Stimulated activated naive CD8-positive, alpha-beta T cell treated with anti-CD3 and anti-CD28 coated beads, Interleukin-15, Interleukin-2, amounts not matched to agents 100 ng/mL and 50 ng/mL, for 24 hours (primary cell): ENCODE data around the gene ATXN1.

Experiments used
- H3K27ac Mint-ChIP-seq: one replicate; pipeline ENCODE4 v1.8.0; 2021; ENCODE audit warnings: mild to moderate bottlenecking, mixed read lengths
- H3K27me3 Mint-ChIP-seq: one replicate; pipeline ENCODE4 v1.8.0; 2021; ENCODE audit warnings: mixed read lengths
- H3K36me3 Mint-ChIP-seq: one replicate; pipeline ENCODE4 v1.8.0; 2021; ENCODE audit warnings: low read depth, mixed read lengths
- H3K4me1 Mint-ChIP-seq: one replicate; pipeline ENCODE4 v1.8.0; 2021; ENCODE audit warnings: low read depth, mixed read lengths
- H3K4me3 Mint-ChIP-seq: one replicate; pipeline ENCODE4 v1.8.0; 2021; ENCODE audit warnings: mild to moderate bottlenecking, mixed read lengths
- H3K9me3 Mint-ChIP-seq: one replicate; pipeline ENCODE4 v1.8.0; 2021; ENCODE audit warnings: mixed read lengths

Gene ATXN1

DNA sequence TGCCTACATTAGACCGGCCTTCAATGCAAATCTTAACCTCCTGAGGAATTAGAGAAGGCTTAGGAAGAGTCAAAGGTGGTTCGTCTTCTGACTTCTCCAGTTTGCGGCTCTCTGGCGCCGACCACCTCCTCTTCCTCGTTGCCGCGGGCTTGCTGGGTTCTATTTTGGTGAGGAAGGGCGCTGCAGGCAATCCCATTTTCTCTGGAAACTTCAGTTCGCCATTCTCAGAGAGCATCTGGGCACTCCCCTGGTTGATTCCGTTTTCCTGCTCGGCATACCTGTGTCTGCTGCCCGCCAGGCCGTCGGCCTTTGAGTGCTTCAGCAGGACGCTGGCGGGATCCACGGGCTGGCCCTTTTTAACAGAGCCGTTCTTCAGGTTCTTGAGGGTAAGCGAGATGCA, 454.9 kb downstream of the ATXN1 start:
- Mint-ChIP-seq H3K27ac (no peak overlapping the region), H3K4me3 (no peak overlapping the region)

DNA sequence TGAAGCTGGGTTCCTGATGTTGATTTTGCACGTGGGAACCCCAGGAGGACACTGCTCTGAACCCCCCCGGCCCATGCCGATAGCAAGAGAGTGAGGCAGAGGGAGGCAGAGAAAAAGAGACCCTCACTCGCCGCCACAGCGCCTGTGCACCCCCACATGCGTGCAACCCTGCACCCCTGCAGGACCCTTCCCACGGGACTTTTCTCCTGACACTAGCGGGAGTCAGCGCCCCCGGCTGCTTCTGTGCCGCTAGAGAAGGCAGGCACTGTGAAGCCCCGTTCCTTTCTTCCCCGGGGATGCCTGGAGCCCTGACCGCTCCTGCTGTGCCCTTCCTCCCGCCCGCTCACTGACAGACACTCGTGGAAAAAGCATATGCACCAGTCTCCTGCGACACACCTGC, 455.5 kb downstream of the ATXN1 start:
- Mint-ChIP-seq H3K9me3 (no peaks in the 10 kb centered on the region), H3K27ac (no peak overlapping the region), H3K36me3 (peaks cover 18% of the 10 kb centered on the region), H3K27me3 (no peaks in the 10 kb centered on the region), H3K4me1 (peaks cover 16% of the 10 kb centered on the region), H3K4me3 (no peak overlapping the region)

More for the DNA sequence above, 454.9 kb downstream of the ATXN1 start:
- H3K9me3 Mint-ChIP-seq, result no peaks in the 10 kb centered on the region
- H3K27me3 Mint-ChIP-seq, result no peaks in the 10 kb centered on the region
- H3K4me1 Mint-ChIP-seq, result peaks cover 16% of the 10 kb centered on the region
- H3K36me3 Mint-ChIP-seq, result peaks cover 18% of the 10 kb centered on the region

GRCh38 chr6:16305246-16305725, 456.0 kb downstream of the ATXN1 start:
- peaks cover 18% of the 10 kb centered on the region for H3K36me3 Mint-ChIP-seq
- no peaks in the 10 kb centered on the region for H3K9me3 Mint-ChIP-seq
- no peak overlapping the region for H3K27ac Mint-ChIP-seq
- H3K4me1 Mint-ChIP-seq, result peaks cover 16% of the 10 kb centered on the region
- H3K27me3 Mint-ChIP-seq, result no peaks in the 10 kb centered on the region
- no peak overlapping the region for H3K4me3 Mint-ChIP-seq

DNA sequence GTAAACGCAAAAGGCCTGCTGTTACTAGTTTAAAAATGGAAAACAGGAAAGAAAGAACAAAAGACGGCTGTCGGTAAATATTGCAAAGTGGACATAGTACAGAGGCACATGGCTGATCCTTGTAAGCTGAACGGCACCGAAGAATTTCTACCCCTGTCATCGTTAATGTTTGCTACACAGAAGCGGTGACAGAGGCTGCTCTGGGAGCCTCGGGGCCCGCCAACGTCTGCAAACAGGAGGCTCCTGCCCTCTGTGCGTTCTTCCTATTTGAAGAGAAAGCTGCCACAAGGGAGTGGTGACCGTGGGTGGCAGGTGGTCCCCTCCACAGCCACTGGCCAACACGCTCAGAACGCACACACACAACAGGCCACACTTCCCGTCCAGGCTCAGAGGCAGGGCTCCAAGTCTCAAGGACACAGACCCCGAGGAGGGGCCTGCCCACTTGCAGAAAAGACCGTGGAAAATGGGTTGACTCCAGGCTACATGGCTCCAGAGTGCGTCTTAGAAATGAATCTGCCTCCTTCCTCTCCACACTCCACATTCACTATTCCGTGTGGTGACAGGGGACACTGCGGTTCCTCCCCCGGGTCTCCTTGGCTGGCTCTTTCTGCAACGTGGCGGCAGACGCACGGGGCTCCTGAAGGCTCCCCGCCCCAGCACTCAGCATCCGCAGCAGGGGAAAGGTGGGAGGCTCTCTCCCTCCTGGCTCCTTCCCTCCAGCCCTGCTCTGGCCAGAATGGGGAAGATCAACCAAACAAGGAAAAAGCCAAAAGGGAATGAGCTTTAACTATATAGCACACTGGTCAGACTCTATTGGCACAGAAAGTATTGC, 458.3 kb downstream of the ATXN1 start:
- H3K27ac Mint-ChIP-seq, result no peak overlapping the region
- H3K9me3 Mint-ChIP-seq, result no peaks in the 10 kb centered on the region
- peaks cover 16% of the 10 kb centered on the region for H3K4me1 Mint-ChIP-seq
- H3K27me3 Mint-ChIP-seq, result no peaks in the 10 kb centered on the region
- H3K36me3 Mint-ChIP-seq, result peaks cover 14% of the 10 kb centered on the region
- H3K4me3 Mint-ChIP-seq, result no peak overlapping the region

DNA sequence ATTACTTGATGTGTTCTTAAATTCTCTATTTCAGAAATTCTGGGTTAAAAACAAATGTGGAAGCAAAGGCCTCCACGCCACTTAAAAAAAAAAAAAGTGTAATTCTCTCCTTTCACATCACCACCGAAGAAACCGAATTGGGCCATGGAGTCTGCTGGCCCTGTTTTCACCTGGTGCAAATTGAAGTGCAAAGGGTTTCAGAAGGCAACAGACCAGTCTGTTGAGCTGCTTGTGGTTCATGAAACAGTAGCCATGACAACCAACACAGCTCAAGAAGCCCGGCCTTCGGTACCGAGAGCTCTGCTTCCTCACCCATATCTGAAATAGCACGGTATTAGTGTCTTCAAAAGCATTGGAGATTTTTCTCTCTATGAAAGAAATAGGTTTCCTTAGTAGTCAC, 459.7 kb downstream of the ATXN1 start:
- no peaks in the 10 kb centered on the region for H3K9me3 Mint-ChIP-seq
- peaks cover 10% of the 10 kb centered on the region for H3K4me1 Mint-ChIP-seq
- H3K27ac Mint-ChIP-seq, result no peak overlapping the region
- no peak overlapping the region for H3K4me3 Mint-ChIP-seq
- H3K36me3 Mint-ChIP-seq, result peaks cover 14% of the 10 kb centered on the region
- H3K27me3 Mint-ChIP-seq, result no peaks in the 10 kb centered on the region

DNA sequence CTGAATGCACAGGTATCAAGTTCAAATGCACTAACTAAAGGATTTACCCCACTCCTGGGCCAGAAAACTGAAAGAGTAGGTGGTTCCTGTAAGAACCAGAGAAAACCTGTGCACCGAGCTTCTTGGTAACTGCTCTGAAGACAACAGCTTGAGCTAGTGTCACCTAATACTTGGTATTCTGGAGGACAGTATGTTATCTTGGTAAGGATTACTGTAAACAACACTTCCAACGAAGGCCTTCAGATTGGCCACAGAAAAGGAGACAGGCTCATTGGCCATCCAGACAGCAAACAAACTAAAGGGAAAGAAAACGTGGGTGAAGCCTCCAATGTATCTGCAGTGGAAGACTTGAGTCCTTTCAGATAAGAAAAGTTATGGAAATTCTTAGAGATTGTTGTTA, 461.4 kb downstream of the ATXN1 start:
- Mint-ChIP-seq H3K4me1 (no peaks in the 10 kb centered on the region), H3K27ac (no peak overlapping the region)

GRCh38 chr6:16296061-16296670, 465.1 kb downstream of the ATXN1 start:
- Mint-ChIP-seq H3K27ac (no peak overlapping the region), H3K4me1 (no peaks in the 10 kb centered on the region), H3K36me3 (no peaks in the 10 kb centered on the region), H3K4me3 (no peak overlapping the region), H3K9me3 (no peaks in the 10 kb centered on the region), H3K27me3 (no peaks in the 10 kb centered on the region)

More for the DNA sequence above, 461.4 kb downstream of the ATXN1 start:
- H3K36me3 Mint-ChIP-seq, result peaks cover 14% of the 10 kb centered on the region
- no peak overlapping the region for H3K4me3 Mint-ChIP-seq
- H3K9me3 Mint-ChIP-seq, result no peaks in the 10 kb centered on the region
- no peaks in the 10 kb centered on the region for H3K27me3 Mint-ChIP-seq

- Mint-ChIP-seq H3K4me3 (no peak overlapping the region), H3K27me3 (no peaks in the 10 kb centered on the region), H3K36me3 (no peaks in the 10 kb centered on the region), H3K4me1 (no peaks in the 10 kb centered on the region), H3K9me3 (no peaks in the 10 kb centered on the region), H3K27ac (no peak overlapping the region)
These were observed 465.8 kb downstream of the ATXN1 start for GRCh38 chr6:16295471-16295870.

DNA sequence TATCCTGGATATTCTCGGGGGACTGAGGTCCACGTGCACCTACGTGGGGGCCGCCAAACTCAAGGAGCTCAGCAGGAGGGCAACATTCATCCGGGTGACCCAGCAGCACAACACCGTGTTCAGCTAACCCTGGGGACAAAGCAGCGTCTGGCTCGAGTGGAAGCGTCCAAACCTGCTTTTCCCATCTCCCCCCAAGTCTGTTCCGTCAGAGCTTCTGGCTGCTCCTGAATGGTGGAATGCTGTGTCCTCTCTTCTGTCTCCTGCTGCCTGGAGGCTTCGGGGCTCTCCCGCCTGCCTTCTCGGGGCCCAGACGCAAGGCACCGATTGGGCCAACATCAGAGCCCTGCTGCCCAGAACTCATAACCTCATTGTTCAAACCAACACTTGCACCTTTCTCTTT, 466.2 kb downstream of the ATXN1 start:
- Mint-ChIP-seq H3K27ac (no peak overlapping the region), H3K27me3 (no peaks in the 10 kb centered on the region), H3K4me1 (no peaks in the 10 kb centered on the region), H3K9me3 (no peaks in the 10 kb centered on the region), H3K36me3 (no peaks in the 10 kb centered on the region), H3K4me3 (no peak overlapping the region)

DNA sequence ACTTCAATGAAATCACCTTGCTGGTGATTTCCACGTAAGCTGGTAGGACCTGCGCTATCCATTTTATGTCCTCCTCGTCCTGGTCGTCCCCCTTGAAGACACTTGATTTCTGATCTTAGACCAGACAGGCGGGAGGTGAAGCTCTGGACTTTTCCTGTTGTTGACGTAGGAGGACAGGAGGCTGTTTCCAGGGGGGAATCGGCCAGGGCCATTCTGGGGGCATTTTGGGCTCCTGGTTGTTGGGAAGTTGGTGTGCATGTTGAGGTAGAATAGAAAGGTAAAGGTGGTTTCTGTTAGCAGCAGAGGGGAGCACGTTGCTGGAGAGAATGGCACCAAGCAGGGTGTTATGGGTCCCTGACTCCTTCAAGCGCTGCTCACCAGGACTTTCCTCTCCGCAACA, 466.9 kb downstream of the ATXN1 start:
- Mint-ChIP-seq H3K9me3 (no peaks in the 10 kb centered on the region), H3K36me3 (no peaks in the 10 kb centered on the region), H3K27ac (no peak overlapping the region)

DNA sequence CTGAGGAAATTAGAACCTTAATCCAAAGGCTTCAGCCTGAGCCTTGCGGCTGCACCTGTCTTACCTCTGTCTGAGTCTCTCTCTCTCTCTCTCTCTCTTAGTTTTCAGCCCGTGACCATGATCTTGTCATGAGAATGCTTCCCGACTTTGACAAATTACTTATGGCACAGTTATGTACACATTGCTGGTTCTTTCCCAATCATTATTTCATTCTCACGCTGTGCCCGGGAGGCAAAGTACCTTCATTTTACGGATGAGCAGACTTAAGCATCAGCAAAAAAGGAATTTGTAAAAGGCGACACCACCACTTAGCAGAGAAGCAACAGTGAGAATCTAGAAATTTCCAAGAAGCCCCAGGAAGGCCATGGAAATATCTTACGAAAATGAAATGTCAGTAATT, 468.3 kb downstream of the ATXN1 start:
- no peaks in the 10 kb centered on the region for H3K27me3 Mint-ChIP-seq
- H3K36me3 Mint-ChIP-seq, result no peaks in the 10 kb centered on the region
- no peaks in the 10 kb centered on the region for H3K4me1 Mint-ChIP-seq

More for the DNA sequence above, 466.9 kb downstream of the ATXN1 start:
- no peaks in the 10 kb centered on the region for H3K27me3 Mint-ChIP-seq
- no peak overlapping the region for H3K4me3 Mint-ChIP-seq
- H3K4me1 Mint-ChIP-seq, result no peaks in the 10 kb centered on the region

GRCh38 chr6:16292432-16292831, 468.8 kb downstream of the ATXN1 start:
- H3K27ac Mint-ChIP-seq, result no peak overlapping the region
- no peaks in the 10 kb centered on the region for H3K4me1 Mint-ChIP-seq
- H3K9me3 Mint-ChIP-seq, result no peaks in the 10 kb centered on the region
- no peaks in the 10 kb centered on the region for H3K36me3 Mint-ChIP-seq
- H3K4me3 Mint-ChIP-seq, result no peak overlapping the region
- H3K27me3 Mint-ChIP-seq, result no peaks in the 10 kb centered on the region

More for the DNA sequence above, 468.3 kb downstream of the ATXN1 start:
- H3K4me3 Mint-ChIP-seq, result no peak overlapping the region
- no peak overlapping the region for H3K27ac Mint-ChIP-seq
- H3K9me3 Mint-ChIP-seq, result no peaks in the 10 kb centered on the region

DNA sequence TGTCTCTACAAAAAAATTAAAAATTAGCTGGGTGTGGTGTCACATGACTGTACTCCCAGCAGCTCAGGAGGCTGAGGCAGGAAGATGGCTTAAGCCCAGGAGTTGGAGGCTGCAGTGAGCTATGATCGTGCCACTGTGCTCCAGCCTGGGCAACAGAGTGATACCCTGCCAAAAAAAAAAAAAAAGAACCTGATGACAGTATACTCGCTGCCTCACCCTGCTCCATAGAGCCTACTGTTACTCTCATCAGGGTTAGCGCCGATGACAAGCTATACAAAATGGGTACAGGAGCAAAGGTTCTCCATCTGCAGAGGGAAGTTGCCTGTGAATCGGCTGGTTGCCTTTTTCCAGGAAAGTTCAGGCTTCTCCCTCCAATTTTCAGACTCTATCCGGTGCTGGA, 469.5 kb downstream of the ATXN1 start:
- Mint-ChIP-seq H3K36me3 (no peaks in the 10 kb centered on the region), H3K4me1 (no peaks in the 10 kb centered on the region), H3K27me3 (no peaks in the 10 kb centered on the region), H3K27ac (no peak overlapping the region), H3K9me3 (no peaks in the 10 kb centered on the region), H3K4me3 (no peak overlapping the region)

- peaks cover 4% of the 10 kb centered on the region for H3K27me3 Mint-ChIP-seq
- H3K4me3 Mint-ChIP-seq, result no peak overlapping the region
- H3K36me3 Mint-ChIP-seq, result no peaks in the 10 kb centered on the region
- H3K4me1 Mint-ChIP-seq, result no peaks in the 10 kb centered on the region
- no peaks in the 10 kb centered on the region for H3K9me3 Mint-ChIP-seq
- no peak overlapping the region for H3K27ac Mint-ChIP-seq
These were observed 473.1 kb downstream of the ATXN1 start for GRCh38 chr6:16288163-16288562.

- Mint-ChIP-seq H3K27ac (no peak overlapping the region), H3K27me3 (peaks cover 4% of the 10 kb centered on the region), H3K4me1 (no peaks in the 10 kb centered on the region), H3K4me3 (no peak overlapping the region), H3K36me3 (no peaks in the 10 kb centered on the region), H3K9me3 (no peaks in the 10 kb centered on the region)
These were observed 475.1 kb downstream of the ATXN1 start for GRCh38 chr6:16286151-16286522.
